Pancreas (tissue), 10 donors: Measurements from ENCODE around the gene SYT6. TPM values are rescaled to one million over a fixed set of nuclear protein-coding genes. Genes with fewer than 3 reads are reported as not detected.
A peak's percentile ranks its signal among the peaks of the same experiment; 100 is the strongest.

ENCODE experiments used
- ATAC-seq, 4 donors: fragments of 200-7000 bp; cut with Tn5 transposase; one replicate each; pipeline versions ENCODE4 v1.8.0 to v1.9.1; 2020; ENCODE audit warnings: mild to moderate bottlenecking in 4 of 4, moderate library complexity in 4 of 4
- DNase-seq, 6 donors: peaks; one replicate each; pipeline ENCODE4 v3.0.0-alpha.2; 2020
- FAIRE-seq: peaks from 2 replicates; lab custom pipeline; 2012; peaks lifted over from hg19 to GRCh38; lab: Jason Lieb, UNC
- H3K27ac ChIP-seq, 4 donors: fragments of 200-600 bp; sonication (generic); 1 replicate in 3 of 4; 2 replicates in 1 of 4; pipeline versions ENCODE4 v1.5.0 to v1.8.0; 2020
- H3K27me3 ChIP-seq, 4 donors: fragments of 200-600 bp; one replicate each; pipeline ENCODE4 v1.8.0; 2021
- H3K36me3 ChIP-seq, 3 donors: fragments of 200-600 bp; sonication (generic) in 1 of 3; one replicate each; pipeline versions ENCODE4 v1.5.0 to v1.8.0; 2020 to 2021
- H3K4me1 ChIP-seq, 3 donors: fragments of 200-600 bp; one replicate each; pipeline ENCODE4 v1.8.0; 2021
- H3K4me3 ChIP-seq, 4 donors: fragments of 200-600 bp; sonication (generic) in 2 of 4; one replicate each; pipeline versions ENCODE4 v1.5.0 to v1.8.0; 2020 to 2021
- H3K9me3 ChIP-seq, 4 donors: fragments of 200-600 bp; one replicate each; pipeline ENCODE4 v1.8.0; 2021
- CTCF ChIP-seq, 4 donors: fragments of 200-600 bp; sonication (generic) in 3 of 4; IDR thresholded peaks; one replicate each; pipeline versions ENCODE4 v1.5.0 to v1.8.0; 2021; ENCODE audit warnings: antibody characterized with exemption in 4 of 4
- WGBS, 2 donors: extraction: QIAGEN DNeasy Blood & Tissue Kit; methylation state at CpG; one replicate each; pipeline ENCODE4 v1.1.7; 2013; 5-methylcytosine and 5-hydroxymethylcytosine counted together
- intact Hi-C, 3 donors: fragments of 100-400 bp; cut with DNase I; formaldehyde crosslinking; loops; one replicate each; pipeline versions ENCODE4 v1.11.1 to v1.14.2; 2022
- polyA plus RNA-seq, 2 donors: library from polyadenylated mRNA; stranded (reverse); fragments of 200-250 nt; gene quantifications; one replicate each; pipeline ENCODE4 v1.2.3, GENCODE V29; 2013
- total RNA-seq, 6 donors: library from RNA; stranded (reverse); fragmentation: NEBNext Ultra II Directional in 4 of 6; extraction: Animal tissue kit (Norgen Biotek cat#: 25700) in 4 of 6; gene quantifications; one replicate each; pipeline versions ENCODE4 v1.2.1 to v1.2.4, GENCODE V29; 2021 to 2023
- donor health status: healthy with polysubstance abuse.
- donor health status: DM: no; HTN: no; CAD: no; lungs with moderate emphysema.
- donor health status: DM: no; HTN: no; CAD: no.
- donor health status: control.
- donor health status: control.
- donor health status: Bipolar disorder and iron deficiency.
- donor health status: DM: yes; HTN: yes; CAD: no.
- donor health status: DM: no; HTN: no; CAD: no.
- donor health status: DM: no; HTN: no; CAD: no.
- donor health status: DM: yes; HTN: yes; CAD: no.

SYT6 gene
- total and polyA plus RNA-seq, 8 donors: 0.81 to 5.2 (median 2.9) TPM

DNA sequence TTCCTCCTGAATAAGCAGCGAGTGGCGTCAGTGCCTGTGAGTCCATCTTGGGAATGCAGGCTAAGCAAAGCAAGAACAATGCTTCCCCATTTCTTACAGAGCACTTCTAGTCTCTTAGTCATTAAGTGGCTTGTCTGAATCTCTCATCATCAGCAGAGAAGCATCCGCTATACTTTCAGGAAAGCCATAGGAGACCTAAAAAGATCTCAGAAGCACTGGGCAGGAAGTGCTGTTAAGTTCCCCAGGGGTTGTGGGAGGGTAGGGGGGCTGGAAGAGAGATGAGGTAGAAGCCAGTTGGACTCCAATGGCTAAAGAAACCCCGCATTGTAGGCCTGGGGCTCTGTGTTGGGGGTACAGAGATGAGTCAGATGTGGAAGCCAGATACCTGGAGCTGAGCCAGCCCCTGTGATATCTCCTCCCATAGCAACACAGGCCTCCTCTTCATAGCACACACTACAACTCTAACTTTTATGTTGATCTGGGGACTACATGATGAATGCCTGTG lies 44.9 kb downstream of the SYT6 start:
- no peak for FAIRE-seq
- 81 to 87% methylated on average over 4 of the region's 4 CpGs for WGBS, 2 donors
- intact Hi-C loops: no loop called here
- no peaks in the 10 kb centered on the region for H3K36me3 ChIP-seq
- no peaks in the 10 kb centered on the region for H3K4me1 ChIP-seq
- no peak for DNase-seq
- H3K9me3 ChIP-seq: no peaks in the 10 kb centered on the region
- H3K4me3 ChIP-seq: no peak overlapping the region
- TF ChIP-seq CTCF (IDR thresholded peaks at IDR 0.05): no peak
- ATAC-seq: peak in 2 of 4 donors; percentile 47 to 48
- H3K27ac ChIP-seq: no peak overlapping the region
- H3K27me3 ChIP-seq: no peaks in the 10 kb centered on the region

GRCh38 chr1:114107474-114108435 lies 45.9 kb downstream of the SYT6 start:
- no peak overlapping the region for H3K27ac ChIP-seq
- TF ChIP-seq CTCF (IDR thresholded peaks at IDR 0.05): no peak
- no peaks in the 10 kb centered on the region for H3K27me3 ChIP-seq
- H3K4me1 ChIP-seq: no peaks in the 10 kb centered on the region
- 79 to 82% methylated on average over 7 of the region's 7 CpGs for WGBS, 2 donors
- FAIRE-seq (no peak), DNase-seq (no peak), ATAC-seq (peak in 2 of 4 donors; percentile 20 to 56)
- no peaks in the 10 kb centered on the region for H3K9me3 ChIP-seq
- H3K36me3 ChIP-seq: no peaks in the 10 kb centered on the region
- H3K4me3 ChIP-seq: no peak overlapping the region
- intact Hi-C loops: no loop called here

DNA sequence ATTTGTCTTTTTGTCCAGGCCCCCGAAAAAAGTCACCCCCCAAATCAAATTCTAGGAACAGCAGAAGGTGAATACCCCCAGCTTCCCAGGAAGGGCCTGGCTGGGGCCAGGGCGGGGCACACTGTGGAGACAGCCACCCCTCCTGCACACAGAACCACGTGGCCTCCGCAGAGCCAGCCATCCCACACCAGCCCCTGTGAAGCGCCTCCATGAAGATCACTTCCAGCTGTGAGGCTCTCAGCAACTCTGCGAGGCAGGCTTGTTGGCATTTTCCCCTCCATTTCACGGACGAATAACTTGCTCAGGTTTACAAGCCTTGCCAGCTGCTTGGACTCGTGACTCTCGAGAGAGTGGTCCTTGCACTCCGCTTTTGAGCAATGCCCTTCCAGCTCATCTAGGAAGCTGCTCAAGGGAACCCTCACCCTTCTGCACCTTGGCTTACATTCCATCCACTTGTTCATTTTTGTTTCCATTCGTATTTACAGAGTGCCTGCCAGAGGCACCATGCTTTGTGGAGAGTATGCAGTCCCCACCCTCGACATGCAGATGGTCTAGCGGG lies 48.2 kb downstream of the SYT6 start:
- WGBS, 2 donors: 71 to 78% methylated on average over 14 of the region's 14 CpGs
- no peak for ATAC-seq
- H3K27me3 ChIP-seq: no peaks in the 10 kb centered on the region
- no peak overlapping the region for H3K27ac ChIP-seq
- no peaks in the 10 kb centered on the region for H3K4me1 ChIP-seq
- no peak for TF ChIP-seq CTCF (IDR thresholded peaks at IDR 0.05)
- DNase-seq: no peak
- intact Hi-C loops: no loop called here
- FAIRE-seq: no peak
- no peaks in the 10 kb centered on the region for H3K36me3 ChIP-seq
- no peaks in the 10 kb centered on the region for H3K9me3 ChIP-seq
- no peak overlapping the region for H3K4me3 ChIP-seq

- Histone ChIP-seq H3K27me3 (no peaks in the 10 kb centered on the region), H3K4me3 (no peak overlapping the region), H3K4me1 (no peaks in the 10 kb centered on the region), H3K27ac (no peak overlapping the region), H3K9me3 (no peaks in the 10 kb centered on the region), H3K36me3 (no peaks in the 10 kb centered on the region)
- no peak for ATAC-seq
- DNase-seq: no peak
- TF ChIP-seq CTCF (IDR thresholded peaks at IDR 0.05): no peak
- no peak for FAIRE-seq
- intact Hi-C loops: no loop called here
- 60 to 79% methylated on average over 3 of the region's 3 CpGs for WGBS, 2 donors
These were observed 48.7 kb downstream of the SYT6 start for GRCh38 chr1:114104949-114105348.
